ENCODE measurements around the gene ELF4. TPM values are rescaled to one million over a fixed set of nuclear protein-coding genes. Genes with fewer than 3 reads are reported as not detected.

Gene ELF4
- total and polyA plus RNA-seq, 9 of the 15 experiments (the other 6 are each of a cell fraction or from before 2014, with no cell fraction given) = 5.9 to 55.8 (median 25.2) TPM

DNA sequence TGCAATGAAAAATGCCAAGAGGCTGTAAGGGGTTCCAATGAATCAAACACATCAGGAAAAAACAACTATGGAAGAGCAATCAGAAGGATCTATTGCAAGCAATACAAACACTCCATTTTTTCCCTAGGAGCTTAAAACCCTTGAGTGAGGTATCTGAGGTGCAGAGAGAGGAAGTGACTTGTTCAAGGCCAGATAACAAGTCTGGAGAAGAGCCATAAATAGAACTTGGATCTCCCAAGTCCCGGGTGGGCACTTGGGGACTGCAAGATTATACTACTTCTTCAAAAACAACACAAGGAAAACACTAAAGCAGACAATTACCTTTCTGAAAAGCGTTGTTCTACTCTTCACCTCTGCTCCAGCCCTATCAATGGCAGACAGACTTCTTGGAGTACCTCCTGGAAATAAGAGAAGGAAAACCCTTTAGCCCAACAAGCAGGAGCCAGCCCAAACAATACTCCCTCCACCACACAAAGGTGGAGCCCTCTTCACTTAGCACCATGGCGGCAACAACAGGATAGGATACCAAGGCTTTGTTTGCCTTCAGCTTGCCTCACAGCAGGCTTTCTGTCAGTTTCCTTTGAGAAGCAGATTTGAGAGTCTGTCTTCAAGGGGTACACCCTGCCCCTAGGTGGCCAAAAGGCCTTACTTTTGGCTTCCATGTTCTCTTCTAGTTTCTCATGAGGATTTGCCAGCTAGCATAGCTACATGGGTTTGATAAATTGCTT lies 29.3 kb upstream of the ELF4 start (continued):
- no peak for TF ChIP-seq KDM1A (IDR thresholded peaks at IDR 0.05)
- TF ChIP-seq, protein P1, sequence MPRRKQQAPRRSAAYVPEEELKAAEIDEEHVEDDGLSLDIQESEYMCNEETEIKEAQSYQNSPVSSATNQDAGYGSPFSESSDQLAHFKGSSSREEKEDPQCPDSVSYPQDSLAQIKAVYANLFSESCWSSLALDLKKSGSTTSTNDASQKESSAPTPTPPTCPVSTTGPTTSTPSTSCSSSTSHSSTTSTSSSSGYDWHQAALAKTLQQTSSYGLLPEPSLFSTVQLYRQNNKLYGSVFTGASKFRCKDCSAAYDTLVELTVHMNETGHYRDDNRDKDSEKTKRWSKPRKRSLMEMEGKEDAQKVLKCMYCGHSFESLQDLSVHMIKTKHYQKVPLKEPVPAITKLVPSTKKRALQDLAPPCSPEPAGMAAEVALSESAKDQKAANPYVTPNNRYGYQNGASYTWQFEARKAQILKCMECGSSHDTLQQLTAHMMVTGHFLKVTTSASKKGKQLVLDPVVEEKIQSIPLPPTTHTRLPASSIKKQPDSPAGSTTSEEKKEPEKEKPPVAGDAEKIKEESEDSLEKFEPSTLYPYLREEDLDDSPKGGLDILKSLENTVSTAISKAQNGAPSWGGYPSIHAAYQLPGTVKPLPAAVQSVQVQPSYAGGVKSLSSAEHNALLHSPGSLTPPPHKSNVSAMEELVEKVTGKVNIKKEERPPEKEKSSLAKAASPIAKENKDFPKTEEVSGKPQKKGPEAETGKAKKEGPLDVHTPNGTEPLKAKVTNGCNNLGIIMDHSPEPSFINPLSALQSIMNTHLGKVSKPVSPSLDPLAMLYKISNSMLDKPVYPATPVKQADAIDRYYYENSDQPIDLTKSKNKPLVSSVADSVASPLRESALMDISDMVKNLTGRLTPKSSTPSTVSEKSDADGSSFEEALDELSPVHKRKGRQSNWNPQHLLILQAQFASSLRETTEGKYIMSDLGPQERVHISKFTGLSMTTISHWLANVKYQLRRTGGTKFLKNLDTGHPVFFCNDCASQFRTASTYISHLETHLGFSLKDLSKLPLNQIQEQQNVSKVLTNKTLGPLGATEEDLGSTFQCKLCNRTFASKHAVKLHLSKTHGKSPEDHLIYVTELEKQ (CRISPR knock-in tag; IDR thresholded peaks at IDR 0.05) = no peak
- TF ChIP-seq ZNF121 (CRISPR knock-in tag; conservative IDR thresholded peaks at IDR 0.05) = no peak
- no peak for TF ChIP-seq SAFB2 (IDR thresholded peaks at IDR 0.05; ENCODE audit: borderline replicate concordance, low read depth, low read length, severe bottlenecking)
- TF ChIP-seq JUND (IDR thresholded peaks at IDR 0.05; ENCODE audit: borderline replicate concordance, low read depth, low read length) = peak; percentile 40; the same call in 1 of the 2 replicates
- no peak for TF ChIP-seq JUND (tag; IDR thresholded peaks at IDR 0.05; ENCODE audit: borderline replicate concordance, low read depth, low read length)
- TF ChIP-seq ZNF76 (CRISPR knock-in tag; IDR thresholded peaks at IDR 0.05; ENCODE audit: borderline replicate concordance) = no peak
- TF ChIP-seq HNRNPK (IDR thresholded peaks at IDR 0.05; ENCODE audit: low read depth, low read length, poor library complexity, severe bottlenecking) = no peak
- TF ChIP-seq SMARCA4 (IDR thresholded peaks at IDR 0.05) = 0 out of 2 replicates have a peak, but pooled peaks have one; percentile 35
- TF ChIP-seq FOXP1 (CRISPR knock-in tag; IDR thresholded peaks at IDR 0.05) = no peak
- TF ChIP-seq ZNF24 (IDR thresholded peaks at IDR 0.05) = no peak
- TF ChIP-seq DACH1 (IDR thresholded peaks at IDR 0.05; ENCODE audit: partially characterized antibody) = no peak
- peak; percentile 30 for TF ChIP-seq TCF3 (CRISPR knock-in tag; IDR thresholded peaks at IDR 0.05)
- TF ChIP-seq DPF2 (IDR thresholded peaks at IDR 0.05) = peak; percentile 53; the same call in 1 of the 2 replicates
- peak; percentile 35; the same call in 1 of the 2 replicates for TF ChIP-seq CBFA2T3 (IDR thresholded peaks at IDR 0.05)
- TF ChIP-seq, protein P2, sequence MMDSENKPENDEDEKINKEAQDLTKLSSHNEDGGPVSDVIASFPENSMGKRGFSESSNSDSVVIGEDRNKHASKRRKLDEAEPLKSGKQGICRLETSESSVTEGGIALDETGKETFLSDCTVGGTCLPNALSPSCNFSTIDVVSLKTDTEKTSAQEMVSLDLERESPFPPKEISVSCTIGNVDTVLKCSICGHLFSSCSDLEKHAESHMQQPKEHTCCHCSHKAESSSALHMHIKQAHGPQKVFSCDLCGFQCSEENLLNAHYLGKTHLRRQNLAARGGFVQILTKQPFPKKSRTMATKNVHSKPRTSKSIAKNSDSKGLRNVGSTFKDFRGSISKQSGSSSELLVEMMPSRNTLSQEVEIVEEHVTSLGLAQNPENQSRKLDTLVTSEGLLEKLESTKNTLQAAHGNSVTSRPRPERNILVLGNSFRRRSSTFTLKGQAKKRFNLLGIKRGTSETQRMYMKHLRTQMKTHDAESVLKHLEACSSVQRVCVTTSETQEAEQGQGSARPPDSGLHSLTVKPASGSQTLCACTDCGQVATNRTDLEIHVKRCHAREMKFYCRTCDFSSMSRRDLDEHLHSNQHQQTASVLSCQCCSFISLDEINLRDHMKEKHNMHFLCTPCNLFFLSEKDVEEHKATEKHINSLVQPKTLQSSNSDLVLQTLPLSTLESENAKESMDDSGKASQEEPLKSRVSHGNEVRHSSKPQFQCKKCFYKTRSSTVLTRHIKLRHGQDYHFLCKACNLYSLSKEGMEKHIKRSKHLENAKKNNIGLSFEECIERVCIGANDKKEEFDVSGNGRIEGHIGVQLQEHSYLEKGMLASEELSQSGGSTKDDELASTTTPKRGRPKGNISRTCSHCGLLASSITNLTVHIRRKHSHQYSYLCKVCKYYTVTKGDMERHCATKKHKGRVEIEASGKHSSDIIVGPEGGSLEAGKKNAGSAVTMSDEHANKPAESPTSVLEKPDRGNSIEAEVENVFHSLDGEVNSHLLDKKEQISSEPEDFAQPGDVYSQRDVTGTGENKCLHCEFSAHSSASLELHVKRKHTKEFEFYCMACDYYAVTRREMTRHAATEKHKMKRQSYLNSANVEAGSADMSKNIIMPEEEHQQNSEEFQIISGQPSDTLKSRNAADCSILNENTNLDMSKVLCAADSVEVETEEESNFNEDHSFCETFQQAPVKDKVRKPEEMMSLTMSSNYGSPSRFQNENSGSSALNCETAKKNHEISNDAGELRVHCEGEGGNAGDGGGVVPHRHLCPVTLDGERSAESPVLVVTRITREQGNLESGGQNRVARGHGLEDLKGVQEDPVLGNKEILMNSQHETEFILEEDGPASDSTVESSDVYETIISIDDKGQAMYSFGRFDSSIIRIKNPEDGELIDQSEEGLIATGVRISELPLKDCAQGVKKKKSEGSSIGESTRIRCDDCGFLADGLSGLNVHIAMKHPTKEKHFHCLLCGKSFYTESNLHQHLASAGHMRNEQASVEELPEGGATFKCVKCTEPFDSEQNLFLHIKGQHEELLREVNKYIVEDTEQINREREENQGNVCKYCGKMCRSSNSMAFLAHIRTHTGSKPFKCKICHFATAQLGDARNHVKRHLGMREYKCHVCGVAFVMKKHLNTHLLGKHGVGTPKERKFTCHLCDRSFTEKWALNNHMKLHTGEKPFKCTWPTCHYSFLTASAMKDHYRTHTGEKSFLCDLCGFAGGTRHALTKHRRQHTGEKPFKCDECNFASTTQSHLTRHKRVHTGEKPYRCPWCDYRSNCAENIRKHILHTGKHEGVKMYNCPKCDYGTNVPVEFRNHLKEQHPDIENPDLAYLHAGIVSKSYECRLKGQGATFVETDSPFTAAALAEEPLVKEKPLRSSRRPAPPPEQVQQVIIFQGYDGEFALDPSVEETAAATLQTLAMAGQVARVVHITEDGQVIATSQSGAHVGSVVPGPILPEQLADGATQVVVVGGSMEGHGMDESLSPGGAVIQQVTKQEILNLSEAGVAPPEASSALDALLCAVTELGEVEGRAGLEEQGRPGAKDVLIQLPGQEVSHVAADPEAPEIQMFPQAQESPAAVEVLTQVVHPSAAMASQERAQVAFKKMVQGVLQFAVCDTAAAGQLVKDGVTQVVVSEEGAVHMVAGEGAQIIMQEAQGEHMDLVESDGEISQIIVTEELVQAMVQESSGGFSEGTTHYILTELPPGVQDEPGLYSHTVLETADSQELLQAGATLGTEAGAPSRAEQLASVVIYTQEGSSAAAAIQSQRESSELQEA (IDR thresholded peaks at IDR 0.05; ENCODE audit: low read depth) = no peak
- TF ChIP-seq BRD9 (IDR thresholded peaks at IDR 0.05; ENCODE audit: low read depth, partially characterized antibody) = no peak

Measured in K562 (cell line).